ENCODE data around the gene DEPP1. TPM values are rescaled to one million over a fixed set of nuclear protein-coding genes. Genes with fewer than 3 reads are reported as not detected.

The DEPP1 gene
- total and polyA plus RNA-seq, 4 donors: 10.7 to 79.3 (median 33.5) TPM

DNA sequence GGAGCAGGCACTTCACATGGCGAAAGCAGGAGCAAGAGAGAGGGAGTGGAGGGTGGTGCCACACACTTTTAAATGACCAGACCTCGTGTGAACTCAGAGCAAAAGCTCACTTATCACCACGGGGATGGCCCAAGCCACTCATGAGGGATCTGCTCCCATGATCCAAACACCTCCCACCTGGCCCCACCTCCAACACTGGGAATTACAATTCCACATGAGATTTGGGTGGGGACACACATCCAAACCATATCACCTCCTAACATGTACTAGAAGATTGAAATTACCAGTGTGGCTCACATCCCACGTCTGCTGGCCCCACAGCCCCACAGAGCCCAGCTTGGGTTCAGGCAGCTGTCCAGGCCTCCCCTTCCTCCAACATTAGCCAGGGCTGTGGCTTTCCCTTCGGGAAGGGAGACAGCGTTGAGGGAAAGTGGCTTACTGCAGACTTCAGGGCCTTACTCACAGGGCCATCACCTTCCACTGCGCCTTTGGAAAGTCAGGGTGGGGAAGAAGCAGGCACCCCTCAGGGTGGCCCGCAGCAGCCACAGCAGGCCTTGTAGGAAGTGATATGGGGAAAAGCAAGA lies 7.7 kb downstream of the DEPP1 start:
- Histone ChIP-seq H3K27ac (ENCODE audit: low read depth in 1 of 2, low read length in 2 of 2) (no peak overlapping the region), H3K36me3 (ENCODE audit: control insufficient read depth in 4 of 4, insufficient read depth in 3 of 4, low read depth in 1 of 4, low read length in 3 of 4) (no peaks in the 10 kb centered on the region), H3K27me3 (ENCODE audit: control insufficient read depth in 4 of 4, insufficient read depth in 4 of 4, low read length in 3 of 4) (no peaks in the 10 kb centered on the region), H3K4me1 (ENCODE audit: control insufficient read depth in 4 of 4, insufficient read depth in 4 of 4, low read length in 3 of 4) (peaks cover 6 to 29% (median 13%) of the 10 kb centered on the region in 4 donors), H3K4me3 (ENCODE audit: low read depth in 1 of 3, low read length in 3 of 3) (no peak overlapping the region), H3K9ac (ENCODE audit: low read depth in 1 of 2, low read length in 2 of 2) (no peak overlapping the region), H3K9me3 (ENCODE audit: control insufficient read depth in 4 of 4, low read length in 3 of 4) (no peaks in the 10 kb centered on the region)
- DNase-seq (ENCODE audit: low spot score): no peak
- TF ChIP-seq FOXA2 (IDR thresholded peaks at IDR 0.05) (no peak), EGR1 (IDR thresholded peaks at IDR 0.05; ENCODE audit: low read depth in 2 of 2) (no peak), NR2F2 (IDR thresholded peaks at IDR 0.05) (no peak), RAD21 (IDR thresholded peaks at IDR 0.05) (no peak), YY1 (IDR thresholded peaks at IDR 0.05) (no peak), HNF4A (conservative IDR thresholded peaks at IDR 0.05) (no peak), FOXA1 (IDR thresholded peaks at IDR 0.05) (no peak), JUND (IDR thresholded peaks at IDR 0.05) (no peak), GABPA (IDR thresholded peaks at IDR 0.05 in 1 of 2, conservative IDR thresholded peaks at IDR 0.05 in 1 of 2) (no peak), RXRA (IDR thresholded peaks at IDR 0.05) (no peak)
- TF ChIP-seq, protein P1, sequence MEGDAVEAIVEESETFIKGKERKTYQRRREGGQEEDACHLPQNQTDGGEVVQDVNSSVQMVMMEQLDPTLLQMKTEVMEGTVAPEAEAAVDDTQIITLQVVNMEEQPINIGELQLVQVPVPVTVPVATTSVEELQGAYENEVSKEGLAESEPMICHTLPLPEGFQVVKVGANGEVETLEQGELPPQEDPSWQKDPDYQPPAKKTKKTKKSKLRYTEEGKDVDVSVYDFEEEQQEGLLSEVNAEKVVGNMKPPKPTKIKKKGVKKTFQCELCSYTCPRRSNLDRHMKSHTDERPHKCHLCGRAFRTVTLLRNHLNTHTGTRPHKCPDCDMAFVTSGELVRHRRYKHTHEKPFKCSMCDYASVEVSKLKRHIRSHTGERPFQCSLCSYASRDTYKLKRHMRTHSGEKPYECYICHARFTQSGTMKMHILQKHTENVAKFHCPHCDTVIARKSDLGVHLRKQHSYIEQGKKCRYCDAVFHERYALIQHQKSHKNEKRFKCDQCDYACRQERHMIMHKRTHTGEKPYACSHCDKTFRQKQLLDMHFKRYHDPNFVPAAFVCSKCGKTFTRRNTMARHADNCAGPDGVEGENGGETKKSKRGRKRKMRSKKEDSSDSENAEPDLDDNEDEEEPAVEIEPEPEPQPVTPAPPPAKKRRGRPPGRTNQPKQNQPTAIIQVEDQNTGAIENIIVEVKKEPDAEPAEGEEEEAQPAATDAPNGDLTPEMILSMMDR (IDR thresholded peaks at IDR 0.05; ENCODE audit: low read depth, low read length, missing input control): no peak
- TF ChIP-seq, protein P2, sequence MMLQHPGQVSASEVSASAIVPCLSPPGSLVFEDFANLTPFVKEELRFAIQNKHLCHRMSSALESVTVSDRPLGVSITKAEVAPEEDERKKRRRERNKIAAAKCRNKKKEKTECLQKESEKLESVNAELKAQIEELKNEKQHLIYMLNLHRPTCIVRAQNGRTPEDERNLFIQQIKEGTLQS (IDR thresholded peaks at IDR 0.05): no peak
- TF ChIP-seq, protein P3, sequence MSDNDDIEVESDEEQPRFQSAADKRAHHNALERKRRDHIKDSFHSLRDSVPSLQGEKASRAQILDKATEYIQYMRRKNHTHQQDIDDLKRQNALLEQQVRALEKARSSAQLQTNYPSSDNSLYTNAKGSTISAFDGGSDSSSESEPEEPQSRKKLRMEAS (IDR thresholded peaks at IDR 0.05): no peak
- TF ChIP-seq, protein P4, sequence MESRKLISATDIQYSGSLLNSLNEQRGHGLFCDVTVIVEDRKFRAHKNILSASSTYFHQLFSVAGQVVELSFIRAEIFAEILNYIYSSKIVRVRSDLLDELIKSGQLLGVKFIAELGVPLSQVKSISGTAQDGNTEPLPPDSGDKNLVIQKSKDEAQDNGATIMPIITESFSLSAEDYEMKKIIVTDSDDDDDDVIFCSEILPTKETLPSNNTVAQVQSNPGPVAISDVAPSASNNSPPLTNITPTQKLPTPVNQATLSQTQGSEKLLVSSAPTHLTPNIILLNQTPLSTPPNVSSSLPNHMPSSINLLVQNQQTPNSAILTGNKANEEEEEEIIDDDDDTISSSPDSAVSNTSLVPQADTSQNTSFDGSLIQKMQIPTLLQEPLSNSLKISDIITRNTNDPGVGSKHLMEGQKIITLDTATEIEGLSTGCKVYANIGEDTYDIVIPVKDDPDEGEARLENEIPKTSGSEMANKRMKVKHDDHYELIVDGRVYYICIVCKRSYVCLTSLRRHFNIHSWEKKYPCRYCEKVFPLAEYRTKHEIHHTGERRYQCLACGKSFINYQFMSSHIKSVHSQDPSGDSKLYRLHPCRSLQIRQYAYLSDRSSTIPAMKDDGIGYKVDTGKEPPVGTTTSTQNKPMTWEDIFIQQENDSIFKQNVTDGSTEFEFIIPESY (IDR thresholded peaks at IDR 0.05): no peak
- 93% methylated on average over 8 of the region's 8 CpGs for WGBS

DNA sequence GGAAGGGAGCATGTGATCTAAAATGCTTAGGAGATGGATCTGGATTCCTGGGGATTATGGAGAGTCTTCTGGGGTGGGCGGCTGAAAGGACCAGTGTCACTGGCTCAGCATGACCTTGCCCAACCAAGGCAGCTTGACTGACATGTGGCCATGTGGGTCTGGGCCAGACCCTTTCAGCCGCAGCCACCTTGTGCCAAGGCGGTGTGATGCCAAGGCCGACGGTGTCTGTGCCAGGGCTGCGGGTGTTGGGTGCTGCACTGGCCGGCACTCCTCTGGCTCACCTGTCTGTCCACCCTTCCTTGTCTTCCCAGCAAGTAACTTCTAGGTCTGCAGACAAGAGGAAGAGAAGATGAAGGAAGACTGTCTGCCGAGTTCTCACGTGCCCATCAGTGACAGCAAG lies 8.8 kb downstream of the DEPP1 start:
- no peak overlapping the region for H3K9ac ChIP-seq (ENCODE audit: low read depth in 1 of 2, low read length in 2 of 2)
- TF ChIP-seq HNF4A (conservative IDR thresholded peaks at IDR 0.05) (no peak), NR2F2 (IDR thresholded peaks at IDR 0.05) (no peak), FOXA2 (IDR thresholded peaks at IDR 0.05) (no peak), TAF1 (conservative IDR thresholded peaks at IDR 0.05) (no peak), RAD21 (IDR thresholded peaks at IDR 0.05) (no peak), SP1 (IDR thresholded peaks at IDR 0.05) (no peak), JUND (IDR thresholded peaks at IDR 0.05) (no peak), HNF4G (IDR thresholded peaks at IDR 0.05) (no peak), FOXA1 (IDR thresholded peaks at IDR 0.05) (no peak)
- TF ChIP-seq, protein P3 (IDR thresholded peaks at IDR 0.05): no peak
- TF ChIP-seq, protein P4 (IDR thresholded peaks at IDR 0.05): no peak
- TF ChIP-seq, protein P5, sequence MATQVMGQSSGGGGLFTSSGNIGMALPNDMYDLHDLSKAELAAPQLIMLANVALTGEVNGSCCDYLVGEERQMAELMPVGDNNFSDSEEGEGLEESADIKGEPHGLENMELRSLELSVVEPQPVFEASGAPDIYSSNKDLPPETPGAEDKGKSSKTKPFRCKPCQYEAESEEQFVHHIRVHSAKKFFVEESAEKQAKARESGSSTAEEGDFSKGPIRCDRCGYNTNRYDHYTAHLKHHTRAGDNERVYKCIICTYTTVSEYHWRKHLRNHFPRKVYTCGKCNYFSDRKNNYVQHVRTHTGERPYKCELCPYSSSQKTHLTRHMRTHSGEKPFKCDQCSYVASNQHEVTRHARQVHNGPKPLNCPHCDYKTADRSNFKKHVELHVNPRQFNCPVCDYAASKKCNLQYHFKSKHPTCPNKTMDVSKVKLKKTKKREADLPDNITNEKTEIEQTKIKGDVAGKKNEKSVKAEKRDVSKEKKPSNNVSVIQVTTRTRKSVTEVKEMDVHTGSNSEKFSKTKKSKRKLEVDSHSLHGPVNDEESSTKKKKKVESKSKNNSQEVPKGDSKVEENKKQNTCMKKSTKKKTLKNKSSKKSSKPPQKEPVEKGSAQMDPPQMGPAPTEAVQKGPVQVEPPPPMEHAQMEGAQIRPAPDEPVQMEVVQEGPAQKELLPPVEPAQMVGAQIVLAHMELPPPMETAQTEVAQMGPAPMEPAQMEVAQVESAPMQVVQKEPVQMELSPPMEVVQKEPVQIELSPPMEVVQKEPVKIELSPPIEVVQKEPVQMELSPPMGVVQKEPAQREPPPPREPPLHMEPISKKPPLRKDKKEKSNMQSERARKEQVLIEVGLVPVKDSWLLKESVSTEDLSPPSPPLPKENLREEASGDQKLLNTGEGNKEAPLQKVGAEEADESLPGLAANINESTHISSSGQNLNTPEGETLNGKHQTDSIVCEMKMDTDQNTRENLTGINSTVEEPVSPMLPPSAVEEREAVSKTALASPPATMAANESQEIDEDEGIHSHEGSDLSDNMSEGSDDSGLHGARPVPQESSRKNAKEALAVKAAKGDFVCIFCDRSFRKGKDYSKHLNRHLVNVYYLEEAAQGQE (IDR thresholded peaks at IDR 0.05): no peak
- TF ChIP-seq, protein P2 (IDR thresholded peaks at IDR 0.05): no peak
- DNase-seq (ENCODE audit: low spot score): no peak
- H3K4me1 ChIP-seq (ENCODE audit: control insufficient read depth in 4 of 4, insufficient read depth in 4 of 4, low read length in 3 of 4): peaks cover 2 to 22% (median 11%) of the 10 kb centered on the region in 4 donors
- H3K36me3 ChIP-seq (ENCODE audit: control insufficient read depth in 4 of 4, insufficient read depth in 3 of 4, low read depth in 1 of 4, low read length in 3 of 4): no peaks in the 10 kb centered on the region
- H3K9me3 ChIP-seq (ENCODE audit: control insufficient read depth in 4 of 4, low read length in 3 of 4): no peaks in the 10 kb centered on the region
- H3K4me3 ChIP-seq (ENCODE audit: low read depth in 1 of 3, low read length in 3 of 3): no peak overlapping the region
- no peak overlapping the region for H3K27ac ChIP-seq (ENCODE audit: low read depth in 1 of 2, low read length in 2 of 2)
- H3K27me3 ChIP-seq (ENCODE audit: control insufficient read depth in 4 of 4, insufficient read depth in 4 of 4, low read length in 3 of 4): no peaks in the 10 kb centered on the region
- 62% methylated on average over 9 of the region's 9 CpGs for WGBS
